GM19239 (cell line): ENCODE measurements around the gene RTKN.
A peak's percentile ranks its signal among the peaks of the same experiment; 100 is the strongest.
"Not testable (repeated sequence)": the region's sequence is repeated elsewhere in the genome, so short reads cannot be mapped to it uniquely, and the experiment has no call there.

Experiments
- DNase-seq: peaks from one replicate; pipeline ENCODE4 v3.0.0; 2011; ENCODE audit warnings: low spot score; ENCODE audit not compliant: insufficient read length
- FAIRE-seq: peaks from 2 replicates; lab custom pipeline; 2011; peaks lifted over from hg19 to GRCh38; lab: Jason Lieb, UNC

Gene RTKN

DNA sequence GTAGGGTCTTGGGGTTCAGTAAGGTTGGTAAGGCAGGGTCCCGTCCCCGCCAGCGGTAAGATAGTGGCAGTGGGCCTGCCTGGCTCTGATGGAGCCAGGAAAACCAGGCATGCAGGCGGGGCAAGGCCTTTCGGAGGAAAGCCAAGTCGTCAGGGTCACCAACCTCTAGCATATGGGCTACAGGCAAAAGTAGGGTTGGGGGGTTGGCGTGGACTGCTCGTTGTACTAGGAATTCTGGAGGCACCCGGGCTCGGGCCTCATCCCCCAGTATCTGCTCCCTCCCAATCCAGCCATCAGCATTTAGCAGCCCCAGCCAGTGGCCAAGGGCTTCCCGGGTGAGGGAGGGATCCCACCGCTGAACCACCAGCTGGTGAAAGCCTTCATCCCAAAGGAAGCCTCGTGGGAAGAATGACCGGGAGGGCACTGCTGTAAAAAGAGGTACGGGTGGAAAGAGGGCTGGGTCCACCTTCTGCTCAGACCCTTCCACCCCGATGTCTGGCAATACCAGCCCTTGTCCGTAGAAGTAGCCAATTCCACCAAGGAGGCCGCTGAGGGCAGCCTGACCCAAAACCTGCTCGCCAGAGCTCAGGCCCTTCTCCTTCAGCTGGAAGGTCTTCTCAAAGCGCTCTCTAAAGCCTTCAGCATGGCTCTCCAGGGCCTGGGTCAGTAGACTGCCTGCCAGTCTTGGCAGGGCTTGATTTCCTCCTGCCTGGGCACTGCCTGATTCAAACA, 20.5 kb upstream of the RTKN start:
- FAIRE-seq, result no peak
- no peak for DNase-seq

DNA sequence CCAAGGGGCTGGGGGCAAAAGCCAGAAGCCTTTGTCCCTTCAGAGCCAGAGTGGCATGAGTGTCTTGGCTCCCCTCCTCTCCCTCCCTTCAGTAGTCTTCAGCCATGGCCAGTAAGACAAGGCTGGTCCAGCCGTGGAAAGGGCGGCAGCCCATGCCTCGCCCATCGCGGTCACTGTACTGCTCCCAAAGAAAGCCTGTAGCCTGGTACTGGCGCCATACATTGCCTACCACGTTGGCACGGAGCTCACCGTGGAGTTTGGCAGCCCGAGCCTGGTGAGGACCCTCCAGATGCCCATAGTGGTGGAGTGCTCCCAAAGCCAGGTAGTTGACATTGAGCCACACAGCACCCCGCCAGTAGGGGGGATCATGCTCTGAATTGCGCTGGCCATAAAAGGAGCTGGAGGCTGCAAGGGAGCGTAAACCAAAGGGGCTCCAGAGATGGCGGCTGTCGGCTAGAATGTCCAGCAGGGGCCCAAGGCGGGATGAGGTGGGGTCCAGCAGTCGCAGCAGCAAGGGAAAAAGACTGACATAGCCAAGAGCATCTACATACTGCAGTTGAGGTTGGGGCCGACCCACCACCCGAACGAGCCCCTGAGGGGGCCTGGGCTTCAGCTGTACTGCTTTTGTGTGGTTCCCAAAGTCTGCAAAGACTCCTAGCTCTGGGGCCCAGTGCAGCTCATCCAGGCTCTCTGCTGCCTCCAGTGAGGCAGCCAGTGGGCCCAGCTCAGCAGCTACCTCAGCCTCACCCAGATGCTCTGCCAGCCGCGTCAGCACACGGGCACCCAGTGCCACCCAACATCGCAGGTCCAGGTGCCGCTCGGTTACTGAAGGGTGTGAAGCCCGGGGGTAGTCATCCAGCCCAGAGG, 19.7 kb upstream of the RTKN start:
- FAIRE-seq (no peak), DNase-seq (no peak)

DNA sequence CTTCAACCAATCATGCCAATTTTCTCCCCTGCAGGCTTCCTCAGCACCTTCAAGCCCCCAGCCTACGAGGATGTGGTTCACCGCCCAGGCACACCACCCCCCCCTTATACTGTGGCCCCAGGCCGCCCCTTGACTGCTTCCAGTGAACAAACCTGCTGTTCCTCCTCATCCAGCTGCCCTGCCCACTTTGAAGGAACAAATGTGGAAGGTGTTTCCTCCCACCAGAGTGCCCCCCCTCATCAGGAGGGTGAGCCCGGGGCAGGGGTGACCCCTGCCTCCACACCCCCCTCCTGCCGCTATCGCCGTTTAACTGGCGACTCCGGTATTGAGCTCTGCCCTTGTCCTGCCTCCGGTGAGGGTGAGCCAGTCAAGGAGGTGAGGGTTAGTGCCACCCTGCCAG, 18.4 kb upstream of the RTKN start:
- DNase-seq, FAIRE-seq: not testable (repeated sequence)

DNA sequence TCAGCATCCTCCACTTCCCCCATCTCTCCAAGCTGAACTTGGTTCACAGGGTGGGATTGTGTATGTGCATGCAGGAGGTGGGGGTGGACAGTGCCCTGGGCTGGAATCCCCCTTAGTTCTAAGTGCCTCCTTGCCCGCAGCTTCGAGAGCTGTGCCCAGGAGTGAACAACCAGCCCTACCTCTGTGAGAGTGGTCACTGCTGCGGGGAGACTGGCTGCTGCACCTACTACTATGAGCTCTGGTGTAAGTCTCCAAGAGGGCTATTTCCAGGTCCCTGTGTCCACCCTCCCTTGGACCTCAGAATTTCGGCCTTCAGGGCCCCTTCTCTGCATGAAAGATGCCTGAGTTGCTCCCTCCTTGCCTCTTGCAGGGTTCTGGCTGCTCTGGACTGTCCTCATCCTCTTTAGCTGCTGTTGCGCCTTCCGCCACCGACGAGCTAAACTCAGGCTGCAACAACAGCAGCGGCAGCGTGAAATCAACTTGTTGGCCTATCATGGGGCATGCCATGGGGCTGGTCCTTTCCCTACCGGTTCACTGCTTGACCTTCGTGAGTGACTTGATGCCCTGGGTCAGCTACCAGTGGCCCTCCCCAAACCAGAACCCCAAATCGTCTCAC, 17.9 kb upstream of the RTKN start:
- not testable (repeated sequence) for DNase-seq, FAIRE-seq

DNA sequence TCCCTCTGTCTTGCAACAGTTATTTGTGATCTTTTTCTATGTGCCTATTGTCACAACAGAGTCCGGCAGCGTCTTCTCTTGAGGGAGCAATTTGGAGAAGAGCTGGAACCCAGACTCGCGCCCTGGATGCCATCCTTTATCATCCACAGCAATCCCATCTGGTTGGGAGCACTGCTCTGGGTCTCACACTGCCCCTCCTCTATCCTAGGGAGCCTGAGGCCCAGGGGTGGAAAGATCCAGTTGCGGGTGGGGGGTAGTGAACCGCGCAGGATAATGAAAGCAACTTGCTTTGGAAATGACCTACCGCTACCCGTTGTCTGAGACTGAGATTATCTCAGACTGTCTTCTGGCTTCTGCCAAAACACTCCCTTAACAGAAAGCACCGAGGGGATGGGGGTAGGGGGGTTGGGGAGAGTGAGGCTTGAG, 17.2 kb upstream of the RTKN start:
- no peak for FAIRE-seq
- no peak for DNase-seq

DNA sequence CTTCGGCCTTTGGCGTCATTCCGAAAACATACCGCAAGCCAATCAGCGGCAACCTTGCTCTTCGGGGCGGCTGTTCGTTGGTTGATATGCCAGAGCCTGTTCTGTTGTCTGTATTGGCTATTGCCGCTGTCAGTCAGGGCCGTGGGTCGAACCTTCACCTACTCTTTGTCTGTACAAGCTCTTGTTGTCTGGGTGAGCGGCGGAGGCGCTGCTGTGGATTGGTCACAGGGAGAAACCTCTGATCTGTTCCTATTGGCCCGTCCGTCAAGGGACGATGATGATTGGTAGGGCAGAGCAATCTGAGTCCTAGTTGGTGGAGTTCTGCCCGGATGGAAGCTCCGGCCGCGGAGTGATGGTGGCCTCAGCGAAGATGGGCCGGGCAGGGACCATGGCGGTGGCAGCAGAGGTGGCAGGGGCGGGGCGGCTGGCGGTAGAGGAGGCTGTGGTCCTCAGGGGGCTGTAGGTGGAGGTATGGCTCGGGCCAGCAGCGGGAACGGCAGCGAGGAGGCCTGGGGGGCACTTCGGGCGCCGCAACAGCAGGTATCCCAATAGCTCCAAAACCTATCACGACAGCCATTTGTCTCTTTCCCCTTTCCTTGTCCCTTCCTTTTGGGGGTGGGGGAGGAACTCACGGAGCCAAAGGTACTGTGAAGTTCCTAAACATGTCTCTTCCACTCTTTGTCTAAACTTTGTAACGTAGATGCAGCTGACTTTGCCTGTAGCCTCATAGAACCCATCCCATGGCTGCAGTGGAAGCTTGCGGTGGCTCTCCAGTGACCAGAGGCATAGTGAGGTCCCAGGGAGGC, 16.6 kb upstream of the RTKN start, which contains the start of gene WBP1:
TSS of gene WBP1 (plus strand) at position 307 of the 806 bp plus-strand sequence. CDS start at position 472, 165 bp downstream.
- FAIRE-seq (peak; percentile 97), DNase-seq (no peak)

DNA sequence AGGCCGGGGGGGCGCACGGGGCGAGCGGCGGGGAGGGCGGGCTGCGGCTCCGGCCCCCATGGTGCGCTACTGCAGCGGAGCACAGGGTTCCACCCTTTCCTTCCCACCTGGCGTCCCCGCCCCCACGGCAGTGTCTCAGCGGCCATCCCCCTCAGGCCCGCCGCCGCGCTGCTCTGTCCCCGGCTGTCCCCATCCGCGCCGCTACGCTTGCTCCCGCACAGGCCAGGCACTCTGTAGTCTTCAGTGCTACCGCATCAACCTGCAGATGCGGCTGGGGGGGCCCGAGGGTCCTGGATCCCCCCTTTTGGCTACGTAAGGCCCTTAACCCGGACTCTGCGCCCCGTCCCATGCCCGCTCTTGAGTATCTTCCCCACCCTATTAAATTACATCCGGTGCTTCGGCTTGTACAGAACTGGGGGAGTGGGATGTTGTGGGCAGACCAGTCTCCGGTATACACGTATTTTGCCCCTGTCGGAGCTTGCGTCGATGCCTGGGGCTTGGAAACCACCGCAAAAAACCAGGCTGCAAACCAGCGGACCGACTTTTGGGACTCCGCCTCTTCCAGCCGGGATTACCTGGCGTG, 15.9 kb upstream of the RTKN start:
- FAIRE-seq, result no peak
- DNase-seq, result no peak

DNA sequence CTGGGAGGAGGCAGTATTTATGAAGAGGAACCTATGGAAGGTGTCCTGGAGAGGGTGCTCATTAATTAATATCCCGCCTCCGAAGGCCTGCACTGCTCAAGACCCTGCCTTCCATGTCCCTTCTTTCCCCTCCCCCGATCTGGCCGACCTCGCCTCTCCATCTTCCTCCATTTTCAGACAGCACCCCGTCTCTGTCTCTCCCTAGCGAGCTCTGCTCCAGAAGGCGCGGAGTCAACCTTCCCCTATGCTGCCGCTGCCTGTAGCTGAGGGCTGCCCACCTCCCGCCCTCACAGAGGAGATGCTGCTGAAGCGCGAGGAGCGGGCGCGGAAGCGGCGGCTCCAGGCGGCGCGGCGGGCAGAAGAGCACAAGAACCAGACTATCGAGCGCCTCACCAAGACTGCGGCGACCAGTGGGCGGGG, 15.4 kb upstream of the RTKN start:
- FAIRE-seq, result no peak

DNA sequence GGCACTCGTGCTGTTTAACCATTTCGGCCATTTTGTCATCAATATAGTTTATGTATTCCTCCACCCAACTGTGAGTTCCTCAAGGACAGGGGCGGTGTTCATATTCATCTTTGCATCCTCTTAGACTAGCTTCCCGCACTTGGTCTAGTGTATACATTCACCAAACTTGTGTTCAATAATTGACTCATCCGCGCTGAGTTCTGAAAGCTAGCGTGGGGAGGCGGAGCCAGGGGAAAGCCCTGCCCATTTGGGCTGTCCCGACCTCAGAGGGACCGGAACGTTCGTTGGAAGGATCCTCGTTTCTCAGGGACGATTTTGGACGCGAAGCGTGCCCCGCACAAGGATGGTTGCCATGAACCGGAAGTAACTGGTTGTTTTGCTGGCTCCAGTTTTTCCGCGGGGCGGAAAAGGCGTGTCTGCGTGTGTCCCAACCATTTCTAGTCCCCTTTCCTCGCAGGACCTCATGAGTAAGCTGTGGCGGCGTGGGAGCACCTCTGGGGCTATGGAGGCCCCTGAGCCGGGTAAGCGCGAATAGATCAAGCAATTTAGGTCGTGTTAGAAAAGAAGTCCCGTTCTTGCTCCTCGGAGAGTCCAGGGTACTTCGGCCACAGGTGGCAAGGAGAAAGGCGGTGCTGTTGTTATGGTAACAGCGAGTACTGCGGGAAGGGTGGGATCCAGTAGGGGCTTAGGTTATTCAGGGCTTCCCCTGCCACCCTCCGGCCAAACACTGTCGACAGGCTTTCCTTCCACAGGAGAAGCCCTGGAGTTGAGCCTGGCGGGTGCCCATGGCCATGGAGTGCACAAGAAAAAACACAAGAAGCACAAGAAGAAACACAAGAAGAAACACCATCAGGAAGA, 13.1 kb upstream of the RTKN start, which contains the start of gene INO80B:
TSS of gene INO80B (plus strand) at position 434 of the 858 bp plus-strand sequence. CDS start at position 464, 30 bp downstream.
- peak; percentile 97 for FAIRE-seq
- DNase-seq, result peak; percentile 75

More for the DNA sequence above, 15.4 kb upstream of the RTKN start:
- no peak for DNase-seq

DNA sequence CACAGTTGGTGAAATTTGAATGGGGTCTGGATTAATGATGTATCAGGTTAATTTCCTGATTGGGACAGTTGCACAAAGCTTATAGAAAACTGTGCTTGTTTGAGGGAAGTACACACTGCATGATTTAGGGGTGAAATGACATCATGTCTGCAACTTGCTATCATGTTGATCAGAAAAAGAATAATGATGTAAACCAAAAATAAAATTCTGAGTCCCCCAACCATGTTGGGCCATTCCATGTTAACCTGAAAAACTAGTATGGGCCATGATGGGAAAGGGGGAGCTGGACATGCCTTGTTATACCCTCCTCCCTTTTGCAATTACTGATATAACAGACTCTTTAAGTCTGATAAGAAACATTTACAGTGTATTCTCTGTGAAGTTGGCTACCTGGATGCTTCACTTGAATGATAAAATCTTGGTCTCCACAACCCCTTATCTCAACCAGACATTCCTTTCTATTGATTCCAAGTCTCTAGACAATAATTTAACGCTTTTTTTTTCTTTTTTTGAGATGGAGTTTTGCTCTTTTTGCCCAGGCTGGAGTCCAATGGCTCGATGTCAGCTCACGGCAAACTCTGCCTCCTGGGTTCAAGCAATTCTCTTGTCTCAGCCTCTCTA, 8.9 kb upstream of the RTKN start:
- FAIRE-seq (no peak), DNase-seq (no peak)

DNA sequence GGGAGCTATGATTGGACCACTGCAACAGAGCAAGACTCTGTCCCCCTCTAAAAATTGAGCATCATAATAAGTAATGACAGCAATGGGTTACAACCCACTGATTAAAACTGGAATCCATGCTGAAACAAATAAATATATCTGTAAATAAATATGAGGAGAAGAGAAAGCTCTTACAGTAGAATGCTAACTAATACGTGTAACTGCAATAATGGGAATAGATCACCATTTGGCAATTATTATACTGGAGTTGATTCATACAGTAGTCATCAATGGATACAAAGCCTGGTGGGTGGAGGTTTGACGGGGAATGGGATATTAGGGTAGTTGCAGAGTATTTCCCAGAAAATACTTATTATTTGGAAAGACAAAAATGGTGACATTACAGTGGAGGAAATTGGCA, 7.0 kb upstream of the RTKN start:
- no peak for FAIRE-seq

DNA sequence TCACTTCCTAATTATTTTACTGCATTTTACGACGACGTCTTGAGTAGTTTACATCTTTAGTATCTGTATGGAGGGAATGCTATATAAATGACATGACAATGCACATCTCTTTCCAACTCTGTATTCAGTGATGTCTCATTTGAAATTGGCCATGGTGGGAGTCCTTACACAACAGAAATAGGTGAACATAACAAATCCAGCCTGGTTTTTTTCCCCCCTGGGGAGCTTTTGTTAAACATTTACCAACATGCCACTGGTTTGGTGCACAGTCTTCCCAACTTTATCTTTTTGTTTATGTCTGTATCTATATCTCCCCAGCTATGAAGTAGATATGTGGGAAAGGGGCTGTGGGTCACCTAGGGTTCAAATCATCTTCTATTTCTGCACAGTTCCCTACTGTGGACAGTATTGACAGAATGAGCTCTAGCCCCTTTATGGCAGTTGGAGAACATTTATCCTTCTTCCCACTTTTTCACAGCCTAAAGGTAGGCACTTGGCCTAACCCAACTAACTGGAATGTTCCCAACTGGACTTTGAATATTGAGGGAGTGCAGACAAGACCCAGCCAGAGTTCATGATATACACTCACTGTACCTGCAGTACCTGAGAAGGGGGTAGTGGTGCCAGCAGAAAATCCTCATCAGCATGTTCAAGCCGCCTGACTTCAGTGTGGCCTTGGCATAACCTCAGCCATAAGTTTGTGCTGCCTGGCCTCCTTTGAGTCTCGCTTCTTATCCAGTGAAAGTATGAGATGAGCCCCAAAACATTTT, 5.7 kb upstream of the RTKN start:
- FAIRE-seq, result no peak
- no peak for DNase-seq

More for the DNA sequence above, 7.0 kb upstream of the RTKN start:
- DNase-seq, result no peak

DNA sequence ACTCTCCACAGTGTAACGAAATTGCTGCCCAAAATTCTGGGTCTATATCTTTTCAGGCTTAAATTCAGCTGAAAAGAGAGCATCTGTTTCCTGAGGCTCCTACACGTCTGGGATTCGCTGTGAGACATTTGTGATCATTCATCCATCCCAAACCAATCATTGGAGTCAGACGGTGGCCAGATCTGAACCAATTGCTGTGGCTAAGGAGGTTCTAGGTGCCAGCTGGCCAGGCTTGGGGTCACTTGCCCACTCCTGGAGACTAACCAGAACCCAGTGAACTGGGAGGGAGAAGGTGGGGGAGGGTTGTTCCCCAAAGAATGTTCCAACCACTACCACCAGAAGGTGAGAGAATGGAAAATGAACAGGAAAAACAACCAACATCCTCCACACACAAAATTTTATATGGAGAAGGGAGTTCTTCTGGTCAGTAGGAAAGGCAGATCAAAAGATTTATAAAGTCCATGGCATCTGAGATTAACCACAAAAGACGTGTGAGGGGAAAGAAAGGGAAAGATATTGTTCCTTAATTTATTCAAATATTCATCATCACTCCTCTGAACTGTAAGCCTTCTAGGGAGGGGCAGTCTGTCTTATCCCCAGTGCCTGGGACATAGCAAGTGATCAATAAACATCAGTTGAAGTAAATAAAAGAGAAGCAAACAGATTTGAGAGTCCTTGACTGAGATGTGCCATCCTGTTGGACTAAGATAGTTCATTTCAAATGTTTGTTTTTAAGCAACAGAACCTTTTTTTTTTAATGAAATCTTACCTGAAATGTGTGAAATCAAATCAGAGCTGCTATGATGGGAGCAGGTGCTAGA, 3.0 kb upstream of the RTKN start:
- no peak for DNase-seq

DNA sequence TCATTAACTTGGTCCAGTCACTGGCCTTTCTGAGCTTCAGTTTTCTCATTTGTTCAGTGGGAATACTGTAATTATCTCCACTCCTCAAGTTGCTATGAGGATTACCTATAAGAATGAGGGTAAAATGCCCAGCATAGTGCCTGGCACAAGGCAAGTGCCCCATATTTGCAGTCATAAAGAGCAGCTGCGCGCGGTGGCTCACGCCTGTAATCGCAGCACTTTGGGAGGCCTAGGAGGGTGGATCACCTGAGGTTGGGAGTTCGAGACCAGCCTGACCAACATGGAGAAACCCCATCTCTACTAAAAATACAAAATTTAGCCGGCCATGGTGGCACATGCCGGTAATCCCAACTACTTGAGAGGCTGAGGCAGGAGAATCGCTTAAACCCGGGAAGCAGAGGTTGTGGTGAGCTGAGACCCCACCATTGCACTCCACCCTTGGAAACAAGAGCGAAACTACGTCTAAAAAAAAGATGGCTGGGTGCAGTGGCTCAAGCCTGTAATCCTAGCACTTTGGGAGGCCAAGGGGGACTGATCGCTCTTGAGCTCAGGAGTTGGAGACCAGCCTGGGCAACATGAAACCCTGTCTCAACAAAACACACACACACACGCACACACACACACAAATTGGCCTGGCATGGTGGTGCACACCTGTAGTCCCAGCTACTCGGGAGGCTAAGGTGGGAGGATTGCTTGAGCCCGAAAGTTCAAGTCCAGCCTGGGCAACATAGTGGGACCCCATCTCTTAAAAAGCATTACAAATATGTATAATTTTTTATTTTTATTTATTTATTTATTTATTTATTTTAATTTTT, 953 bp upstream of the RTKN start:
- not testable (repeated sequence) for FAIRE-seq, DNase-seq

More for the DNA sequence above, 3.0 kb upstream of the RTKN start:
- FAIRE-seq, result no peak

DNA sequence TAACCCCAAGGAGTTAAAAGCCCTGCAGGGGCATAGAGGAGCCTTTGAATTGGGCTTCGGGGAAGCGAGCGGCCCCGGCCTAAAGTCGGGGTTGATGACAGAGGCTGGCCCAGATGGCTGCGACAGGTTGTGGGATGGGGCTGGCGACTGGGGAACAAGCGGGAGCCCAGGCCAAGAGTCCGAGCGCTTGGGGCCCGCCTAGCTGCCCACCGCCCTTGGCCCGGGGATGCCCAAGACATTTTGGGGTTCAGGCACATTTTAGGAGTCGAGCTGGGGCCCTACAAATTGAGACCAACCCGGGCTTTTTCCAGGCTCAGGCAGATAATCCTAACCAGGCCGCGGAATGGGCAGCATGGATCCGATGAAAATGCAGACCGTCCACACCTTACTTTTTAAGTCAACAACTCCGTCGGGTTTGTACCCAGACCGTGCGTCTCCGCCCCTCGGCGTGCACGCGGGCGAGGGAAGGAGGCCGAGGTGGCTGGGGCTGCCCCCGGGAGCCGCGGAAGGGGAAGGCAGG, 507 bp downstream of the RTKN start:
- FAIRE-seq (no peak), DNase-seq (no peak)
